ENCODE data around the gene UGT3A2. TPM values are rescaled to one million over a fixed set of nuclear protein-coding genes. Genes with fewer than 3 reads are reported as not detected.

UGT3A2 gene
- total RNA-seq, 1 donor from 2014 or later, result 0.86 TPM

- Histone ChIP-seq H3K27ac (ENCODE audit: low read depth, low read length) (no peak overlapping the region), H3K27me3 (ENCODE audit: insufficient read depth, low read length) (no peaks in the 10 kb centered on the region), H3K4me2 (ENCODE audit: low read length) (no peak overlapping the region), H4K20me1 (ENCODE audit: insufficient read depth, low read length) (no peaks in the 10 kb centered on the region), H3K9me3 (ENCODE audit: insufficient read depth, low read depth, low read length) (no peaks in the 10 kb centered on the region), H3K36me3 (ENCODE audit: insufficient read depth, low read length) (no peaks in the 10 kb centered on the region), H2AFZ (ENCODE audit: low read depth, low read length) (no peak overlapping the region), H3K4me3 (ENCODE audit: insufficient read depth, low read depth, low read length) (no peak overlapping the region), H3K9ac (ENCODE audit: low read length) (no peak overlapping the region), H3K79me2 (ENCODE audit: insufficient read depth, low read length) (no peaks in the 10 kb centered on the region), H3K4me1 (ENCODE audit: insufficient read depth, low read length) (no peaks in the 10 kb centered on the region)
- H3K4me1 Mint-ChIP-seq (ENCODE audit: low read depth, unreplicated experiment), result peaks cover 5% of the 10 kb centered on the region
- no peak overlapping the region for H3K4me3 Mint-ChIP-seq (ENCODE audit: unreplicated experiment)
- DNase-seq (ENCODE audit: low read depth), result no peak
- TF ChIP-seq CTCF (IDR thresholded peaks at IDR 0.05; ENCODE audit: insufficient read depth, low read depth, low read length) (no peak), EZH2 (IDR thresholded peaks at IDR 0.05; ENCODE audit: insufficient read depth, low read length) (no peak)
- H3K36me3 Mint-ChIP-seq (ENCODE audit: low read depth, unreplicated experiment), result no peaks in the 10 kb centered on the region
- H3K9me3 Mint-ChIP-seq (ENCODE audit: unreplicated experiment), result no peaks in the 10 kb centered on the region
- FAIRE-seq, result no peak
- H3K27me3 Mint-ChIP-seq (ENCODE audit: low read depth, unreplicated experiment), result no peaks in the 10 kb centered on the region
- no peak overlapping the region for H3K27ac Mint-ChIP-seq (ENCODE audit: unreplicated experiment)
Measured at GRCh38 chr5:36052538-36052937, 14.1 kb downstream of the UGT3A2 start.

- TF ChIP-seq CTCF (IDR thresholded peaks at IDR 0.05; ENCODE audit: insufficient read depth, low read depth, low read length) (no peak), EZH2 (IDR thresholded peaks at IDR 0.05; ENCODE audit: insufficient read depth, low read length) (no peak)
- no peaks in the 10 kb centered on the region for H3K27me3 Mint-ChIP-seq (ENCODE audit: low read depth, unreplicated experiment)
- Histone ChIP-seq H3K4me3 (ENCODE audit: insufficient read depth, low read depth, low read length) (no peak overlapping the region), H3K79me2 (ENCODE audit: insufficient read depth, low read length) (no peaks in the 10 kb centered on the region), H3K27me3 (ENCODE audit: insufficient read depth, low read length) (no peaks in the 10 kb centered on the region), H3K36me3 (ENCODE audit: insufficient read depth, low read length) (no peaks in the 10 kb centered on the region), H4K20me1 (ENCODE audit: insufficient read depth, low read length) (no peaks in the 10 kb centered on the region), H3K9ac (ENCODE audit: low read length) (no peak overlapping the region), H3K4me1 (ENCODE audit: insufficient read depth, low read length) (no peaks in the 10 kb centered on the region), H3K27ac (ENCODE audit: low read depth, low read length) (no peak overlapping the region), H3K9me3 (ENCODE audit: insufficient read depth, low read depth, low read length) (no peaks in the 10 kb centered on the region), H2AFZ (ENCODE audit: low read depth, low read length) (no peak overlapping the region), H3K4me2 (ENCODE audit: low read length) (no peak overlapping the region)
- H3K36me3 Mint-ChIP-seq (ENCODE audit: low read depth, unreplicated experiment), result no peaks in the 10 kb centered on the region
- no peak overlapping the region for H3K27ac Mint-ChIP-seq (ENCODE audit: unreplicated experiment)
- no peaks in the 10 kb centered on the region for H3K9me3 Mint-ChIP-seq (ENCODE audit: unreplicated experiment)
- peaks cover 5% of the 10 kb centered on the region for H3K4me1 Mint-ChIP-seq (ENCODE audit: low read depth, unreplicated experiment)
- H3K4me3 Mint-ChIP-seq (ENCODE audit: unreplicated experiment), result no peak overlapping the region
- FAIRE-seq (no peak), DNase-seq (ENCODE audit: low read depth) (no peak)
Measured at GRCh38 chr5:36049949-36050348, 16.7 kb downstream of the UGT3A2 start.

- Mint-ChIP-seq H3K4me3 (ENCODE audit: unreplicated experiment) (no peak overlapping the region), H3K9me3 (ENCODE audit: unreplicated experiment) (no peaks in the 10 kb centered on the region), H3K27ac (ENCODE audit: unreplicated experiment) (no peak overlapping the region), H3K4me1 (ENCODE audit: low read depth, unreplicated experiment) (peaks cover 4% of the 10 kb centered on the region), H3K27me3 (ENCODE audit: low read depth, unreplicated experiment) (no peaks in the 10 kb centered on the region), H3K36me3 (ENCODE audit: low read depth, unreplicated experiment) (no peaks in the 10 kb centered on the region)
- no peak overlapping the region for H3K4me3 ChIP-seq (ENCODE audit: insufficient read depth, low read depth, low read length)
- no peaks in the 10 kb centered on the region for H3K79me2 ChIP-seq (ENCODE audit: insufficient read depth, low read length)
- no peak overlapping the region for H2AFZ ChIP-seq (ENCODE audit: low read depth, low read length)
- TF ChIP-seq CTCF (IDR thresholded peaks at IDR 0.05; ENCODE audit: insufficient read depth, low read depth, low read length) (no peak), EZH2 (IDR thresholded peaks at IDR 0.05; ENCODE audit: insufficient read depth, low read length) (no peak)
- no peak overlapping the region for H3K9ac ChIP-seq (ENCODE audit: low read length)
- no peak overlapping the region for H3K27ac ChIP-seq (ENCODE audit: low read depth, low read length)
- H3K4me1 ChIP-seq (ENCODE audit: insufficient read depth, low read length), result no peaks in the 10 kb centered on the region
- DNase-seq (ENCODE audit: low read depth) (no peak), FAIRE-seq (no peak)
- H4K20me1 ChIP-seq (ENCODE audit: insufficient read depth, low read length), result no peaks in the 10 kb centered on the region
- no peaks in the 10 kb centered on the region for H3K36me3 ChIP-seq (ENCODE audit: insufficient read depth, low read length)
- H3K9me3 ChIP-seq (ENCODE audit: insufficient read depth, low read depth, low read length), result no peaks in the 10 kb centered on the region
- H3K27me3 ChIP-seq (ENCODE audit: insufficient read depth, low read length), result no peaks in the 10 kb centered on the region
- no peak overlapping the region for H3K4me2 ChIP-seq (ENCODE audit: low read length)
Measured at GRCh38 chr5:36047384-36048160, 19.1 kb downstream of the UGT3A2 start.
